HG03439 (cell line): ENCODE data around the gene TTLL12.
A peak's percentile ranks its signal among the peaks of the same experiment; 100 is the strongest.
"Not testable (repeated sequence)": the region's sequence is repeated elsewhere in the genome, so short reads cannot be mapped to it uniquely, and the experiment has no call there.

Experiments used
- ATAC-seq: cut with Tn5 transposase; IDR thresholded peaks from one replicate; pipeline ENCODE4 v1.9.1; 2021; ENCODE audit warnings: mild to moderate bottlenecking, moderate library complexity; ENCODE audit not compliant: unreplicated experiment

The TTLL12 gene

DNA sequence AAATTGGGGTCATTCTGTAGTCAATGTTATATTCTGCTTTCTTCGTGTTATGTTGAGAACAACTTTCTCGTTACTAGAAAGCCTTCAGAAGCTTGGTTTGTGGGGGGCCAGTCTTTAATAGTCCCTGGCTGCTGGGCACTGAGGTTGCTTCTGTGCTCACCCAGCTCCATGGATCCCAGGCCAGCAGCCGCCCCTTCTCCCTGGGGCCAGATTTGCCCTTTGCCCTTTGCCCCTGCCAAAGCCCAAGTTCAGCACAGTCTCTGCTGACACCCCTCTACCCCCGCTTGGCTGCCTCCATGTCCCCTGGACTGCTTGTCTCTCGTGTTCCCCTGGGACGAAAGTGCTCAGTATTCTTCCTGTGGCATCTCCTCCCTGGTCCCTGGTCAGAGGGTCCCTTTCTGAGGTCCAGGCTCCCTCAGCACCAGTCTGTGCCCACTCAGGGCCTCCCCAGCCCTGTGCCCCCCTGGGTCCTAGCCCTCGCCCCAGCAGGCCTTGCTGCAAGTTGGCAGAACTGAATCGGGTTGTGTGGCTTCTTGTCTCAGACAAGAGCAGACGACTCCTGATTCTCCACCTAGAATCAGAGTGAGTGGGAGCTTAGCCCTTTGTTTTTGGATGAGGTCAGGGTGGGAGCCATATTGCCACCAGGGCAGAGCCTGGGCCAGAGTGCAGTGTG, 28.9 kb downstream of the TTLL12 start:
- ATAC-seq = no peak

DNA sequence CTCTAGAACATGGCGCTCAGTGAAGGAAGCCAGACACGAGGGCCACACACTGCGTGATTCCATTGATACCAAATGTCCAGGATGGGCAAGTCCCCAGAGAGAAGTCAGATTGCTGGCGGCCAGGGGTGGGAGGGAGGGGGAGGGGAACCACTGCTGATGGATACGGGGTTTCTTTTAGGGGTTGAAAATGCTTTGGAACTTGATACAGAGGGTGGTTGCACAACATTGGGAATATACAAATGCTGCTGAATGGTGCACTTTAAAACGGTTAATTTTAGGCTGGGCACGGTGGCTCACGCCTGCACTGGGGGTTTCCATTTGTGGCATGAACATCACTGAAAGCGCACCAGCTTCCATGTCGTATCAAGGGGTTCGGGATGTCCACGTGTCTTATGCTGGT, 30.5 kb downstream of the TTLL12 start:
- ATAC-seq = no peak

DNA sequence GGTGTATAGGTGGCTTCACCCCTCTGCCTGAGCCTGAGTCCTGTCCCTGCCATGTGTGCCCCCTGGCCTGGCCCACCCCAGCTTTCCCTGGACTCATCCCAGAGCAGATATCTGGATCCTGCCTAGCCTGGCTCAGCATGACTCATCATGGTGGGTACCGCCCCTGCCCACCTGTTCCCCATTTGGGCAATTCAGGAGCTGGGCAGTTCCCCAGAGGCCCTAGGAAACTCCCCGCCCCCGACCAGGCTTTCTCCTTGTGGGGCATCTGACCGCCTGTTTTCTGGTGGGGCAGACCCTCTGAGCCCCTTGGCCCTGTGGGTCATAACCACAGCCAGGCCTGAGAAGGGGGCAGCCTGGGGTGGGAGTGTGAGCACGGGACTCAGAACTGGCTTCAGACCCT, 31.1 kb downstream of the TTLL12 start:
- no peak for ATAC-seq

DNA sequence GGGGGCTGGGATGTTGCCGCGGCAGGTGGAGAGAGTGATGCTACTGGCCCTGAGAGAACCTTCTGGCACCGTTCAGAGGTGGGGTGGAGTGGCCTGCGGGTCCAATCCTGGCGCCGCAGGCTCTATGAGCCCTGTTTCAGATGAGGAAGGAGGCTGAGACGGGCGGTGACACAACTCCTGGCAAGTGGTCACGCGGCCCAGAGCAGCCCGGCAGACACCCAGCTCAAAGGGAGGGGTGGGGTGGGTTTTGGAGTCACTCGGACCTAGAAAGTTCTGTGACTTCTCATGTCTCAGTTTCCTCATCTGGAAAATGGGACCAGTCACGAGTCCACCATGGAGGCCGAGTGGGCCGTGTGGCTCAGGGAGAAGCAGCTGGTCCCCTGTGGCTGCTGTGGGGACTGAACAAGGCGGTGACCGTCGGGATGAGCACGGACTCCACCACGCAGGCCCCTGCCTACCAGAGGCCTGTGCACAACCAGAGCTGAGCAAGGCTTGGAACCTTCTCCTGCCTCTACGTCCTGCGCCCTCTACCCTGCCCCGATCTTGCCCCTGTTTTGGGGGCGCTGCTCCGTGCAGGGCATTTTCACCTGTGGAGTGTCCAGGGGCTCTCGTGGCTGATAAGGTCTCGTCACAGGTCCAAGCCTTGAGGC, 31.9 kb downstream of the TTLL12 start:
- no peak for ATAC-seq

DNA sequence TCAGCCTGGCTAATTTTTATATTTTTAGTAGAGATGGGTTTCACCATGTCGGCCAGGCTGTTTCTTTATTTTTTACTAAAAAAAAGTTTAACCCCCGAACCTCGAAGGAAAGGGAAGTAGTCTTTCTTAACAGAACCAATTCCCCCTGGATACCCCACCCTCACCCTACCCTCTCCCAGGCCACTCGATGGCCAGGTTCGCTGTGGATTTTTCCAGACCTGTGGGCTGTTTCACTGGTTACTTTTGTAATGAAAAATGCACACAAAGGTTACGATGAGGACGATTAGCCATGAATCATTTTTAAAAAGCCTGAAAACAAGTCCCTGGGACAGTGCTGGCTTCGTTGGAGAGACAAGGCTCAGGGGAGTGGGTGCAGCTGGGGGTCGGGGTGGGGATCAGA, 33.0 kb downstream of the TTLL12 start:
- ATAC-seq = no peak

DNA sequence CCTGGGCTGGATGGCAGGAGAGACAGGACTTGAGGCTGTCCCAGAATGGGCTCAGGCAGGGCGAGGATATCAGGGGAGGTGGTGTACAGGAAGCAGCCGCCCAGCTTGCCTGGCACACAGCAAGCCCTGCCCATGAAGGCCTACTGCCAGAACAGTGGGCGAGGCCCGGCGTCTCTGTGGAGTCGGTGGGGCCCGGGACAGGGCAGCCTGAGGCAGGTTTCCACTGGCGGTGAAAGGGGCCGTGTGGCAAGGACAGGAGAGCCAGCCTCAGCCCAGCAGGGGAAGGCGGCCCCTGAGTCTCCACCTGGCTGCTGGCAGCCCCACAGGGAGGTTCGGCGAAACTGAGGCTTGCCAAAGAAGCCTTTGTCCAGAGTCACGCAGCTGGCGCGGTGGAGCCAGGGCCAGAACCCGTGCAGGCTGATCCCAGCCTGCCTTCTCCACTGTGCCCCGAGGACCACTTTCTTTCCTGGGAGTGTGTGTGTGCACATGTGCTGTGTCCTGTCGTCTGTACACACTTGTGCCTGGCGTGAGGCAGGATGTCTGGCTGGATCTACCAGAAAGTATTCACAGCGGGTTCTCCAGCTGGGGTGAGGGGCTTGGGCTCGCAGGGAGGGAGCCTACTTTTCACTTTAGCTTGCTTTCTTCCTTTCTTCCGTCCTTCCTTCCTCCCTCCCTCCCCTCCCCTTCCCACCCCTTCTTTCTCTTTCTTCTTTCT, 34.4 kb downstream of the TTLL12 start:
- ATAC-seq = no peak

DNA sequence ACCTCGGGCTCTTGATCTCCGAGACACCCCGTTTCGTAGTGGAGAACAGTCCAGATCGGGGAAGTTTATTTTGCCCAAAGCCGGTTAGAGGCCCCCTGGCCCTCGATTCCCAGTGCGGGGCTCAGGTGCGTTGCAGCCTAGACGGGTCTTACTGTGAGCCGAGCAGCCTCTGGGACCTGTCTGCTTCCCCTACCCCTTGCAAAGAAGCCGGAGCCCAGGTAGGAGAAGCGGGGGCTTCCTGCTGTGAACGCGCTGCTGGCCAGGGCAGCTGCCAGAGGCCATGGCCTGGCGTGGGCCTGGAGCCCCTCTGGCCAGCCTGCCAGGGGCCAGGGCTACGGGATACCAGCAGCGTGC, 35.0 kb downstream of the TTLL12 start:
- ATAC-seq = no peak

DNA sequence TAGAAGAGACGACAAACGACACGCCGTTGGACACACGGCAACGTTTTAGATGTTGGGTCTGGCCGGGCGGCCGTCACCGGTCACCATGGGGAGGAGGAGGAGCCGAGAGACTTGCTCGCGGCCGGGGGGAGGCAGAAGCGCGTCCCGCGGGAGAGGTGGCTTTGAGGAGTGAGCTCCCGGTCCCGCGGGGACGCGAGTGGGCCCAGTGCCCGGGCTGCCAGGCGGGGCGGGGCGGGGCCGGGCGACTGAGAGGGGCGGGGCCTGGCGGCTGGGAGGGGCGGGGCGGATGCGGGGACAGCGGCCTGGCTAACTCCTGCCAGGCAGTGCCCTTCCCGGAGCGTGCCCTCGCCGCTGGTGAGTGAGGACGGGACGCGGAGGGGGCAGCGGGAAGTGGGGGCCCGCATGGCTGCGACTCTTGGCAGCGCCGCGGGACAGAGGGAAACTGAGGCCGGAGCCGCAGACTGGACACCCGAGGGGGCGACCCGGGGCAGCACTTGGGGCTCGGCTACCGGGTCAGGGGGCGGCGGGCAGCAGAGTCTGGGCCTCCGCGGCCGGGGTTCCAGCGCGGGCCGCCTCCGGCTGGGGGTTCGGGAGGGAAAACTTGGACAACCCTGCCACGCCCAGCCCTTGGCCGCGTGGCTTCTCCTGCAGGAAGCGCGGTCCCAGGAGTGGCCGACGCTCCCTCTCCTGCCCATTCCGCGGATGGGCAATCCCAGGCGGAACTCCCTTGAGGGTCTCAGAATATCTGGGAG, 35.5 kb downstream of the TTLL12 start, which contains the start of gene TSPO:
TSS of gene TSPO (plus strand) at position 309 of the 752 bp plus-strand sequence. CDS start 7,680 bp downstream, outside the sequence.
- ATAC-seq = no peak

DNA sequence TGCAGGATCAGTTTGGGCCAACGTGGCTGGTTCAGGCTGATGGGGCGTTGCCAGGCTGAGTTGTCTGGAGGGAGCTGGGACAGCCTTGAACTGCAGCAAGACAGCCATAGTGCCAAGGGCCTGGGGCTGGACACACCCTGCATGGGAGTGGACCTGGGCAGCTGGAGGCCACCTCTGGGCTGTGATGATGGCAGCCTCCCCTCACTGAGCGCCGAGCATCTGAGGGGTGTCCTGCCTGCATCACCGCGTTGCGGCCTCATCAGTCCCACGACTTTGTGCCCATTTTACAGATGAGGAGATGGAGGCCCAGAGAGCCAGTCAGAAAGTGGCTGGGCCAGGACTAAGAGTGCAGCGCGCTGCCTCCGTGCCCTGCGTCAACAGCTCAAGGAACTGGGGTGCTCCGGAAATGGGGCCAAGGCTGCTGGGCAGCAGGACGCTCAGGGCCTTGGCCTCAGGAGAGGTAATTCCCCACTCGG, 36.2 kb downstream of the TTLL12 start:
- ATAC-seq = no peak

DNA sequence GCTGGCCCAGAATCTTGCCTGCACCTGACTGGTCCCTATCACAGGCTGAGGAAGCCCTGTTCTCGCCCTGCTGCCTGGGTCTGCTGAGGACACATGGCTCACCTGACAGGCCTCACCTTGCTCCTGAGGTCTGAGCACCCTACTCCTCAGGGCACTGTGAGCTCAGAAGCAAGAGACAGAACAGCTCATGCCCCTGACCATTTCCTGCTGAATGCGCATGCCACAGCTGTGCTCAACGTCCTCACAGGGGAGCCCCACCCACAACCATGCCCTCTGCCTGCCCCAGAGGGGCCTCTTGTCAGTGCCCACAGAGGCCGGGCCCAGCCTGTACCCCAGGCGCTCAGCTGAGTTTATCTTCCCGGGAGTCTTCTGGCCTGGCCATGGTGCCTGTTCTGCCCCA, 38.4 kb downstream of the TTLL12 start:
- ATAC-seq = no peak

DNA sequence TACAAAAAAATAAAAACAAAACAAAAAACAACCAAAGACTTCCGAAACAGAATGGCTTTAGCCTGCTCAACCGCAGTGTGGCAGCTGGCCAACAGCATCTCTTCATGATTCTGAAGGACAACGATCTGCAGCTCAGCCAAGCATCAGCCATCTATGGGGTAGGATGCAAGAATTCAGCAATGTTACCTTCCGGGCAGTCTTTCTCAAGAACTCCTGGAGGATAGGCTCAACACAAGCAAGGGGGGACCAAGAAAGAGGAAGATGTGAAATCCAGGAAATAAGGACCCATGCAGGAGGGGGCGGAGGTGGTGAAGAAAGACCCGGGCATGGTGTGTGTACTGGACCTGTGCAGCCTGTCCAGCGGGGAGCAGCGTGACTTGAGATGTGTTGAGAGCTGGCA, 39.1 kb downstream of the TTLL12 start:
- ATAC-seq = no peak

DNA sequence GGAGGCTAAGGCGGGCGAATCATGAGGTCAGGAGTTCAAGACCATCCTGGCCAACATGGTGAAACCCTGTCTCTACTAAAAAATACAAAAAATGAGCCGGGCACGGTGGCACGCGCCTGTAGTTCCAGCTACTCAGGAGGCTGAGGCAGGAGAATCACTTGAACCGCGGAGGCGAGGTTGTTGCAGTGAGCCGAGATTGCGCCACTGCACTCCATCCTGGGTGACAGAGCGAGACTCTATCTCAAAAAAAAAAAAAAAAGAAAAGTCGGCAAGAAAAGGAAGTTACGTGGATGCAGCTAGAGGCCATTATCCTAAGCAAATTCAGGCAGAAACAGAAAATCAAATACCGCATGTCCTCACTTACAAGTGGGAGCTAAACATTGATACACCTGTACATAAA, 40.6 kb downstream of the TTLL12 start:
- not testable (repeated sequence) for ATAC-seq

DNA sequence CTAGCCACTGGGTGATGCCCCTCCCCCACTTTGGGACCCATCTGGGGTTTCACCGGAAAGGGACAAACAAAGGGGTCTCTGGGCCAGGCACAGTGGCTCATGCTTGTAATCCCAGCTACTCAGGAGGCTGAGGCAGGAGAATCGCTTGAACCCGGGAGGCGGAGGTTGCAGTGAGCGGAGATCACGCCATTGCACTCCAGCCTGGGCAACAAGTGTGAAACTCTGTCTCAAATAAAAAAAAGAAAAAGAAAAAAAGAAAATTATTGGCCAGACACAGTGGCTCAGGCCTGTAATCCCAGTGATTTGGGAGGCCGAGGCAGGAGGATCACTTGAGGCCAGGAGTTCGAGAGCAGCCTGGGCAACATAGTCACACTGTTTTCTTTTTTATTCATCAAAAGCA, 41.6 kb downstream of the TTLL12 start:
- not testable (repeated sequence) for ATAC-seq

DNA sequence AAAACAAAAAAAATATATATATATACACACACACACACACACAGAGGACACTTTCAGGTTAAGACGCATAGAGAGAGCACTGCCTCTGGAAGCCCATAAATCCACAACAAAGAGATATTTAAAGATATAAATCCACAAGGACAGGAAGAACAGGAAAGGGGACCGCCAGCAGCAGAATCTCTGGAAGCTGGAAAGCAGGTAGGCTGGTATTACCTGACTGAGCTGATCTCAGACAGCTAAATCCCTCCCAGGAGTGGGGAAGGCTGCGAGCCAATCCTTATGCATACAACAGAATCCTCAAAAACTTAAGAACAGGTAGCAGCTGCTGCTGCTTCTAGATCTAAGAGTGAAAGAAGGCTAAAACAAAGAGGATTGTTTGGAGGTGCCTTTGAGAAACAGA, 42.0 kb downstream of the TTLL12 start:
- no peak for ATAC-seq

DNA sequence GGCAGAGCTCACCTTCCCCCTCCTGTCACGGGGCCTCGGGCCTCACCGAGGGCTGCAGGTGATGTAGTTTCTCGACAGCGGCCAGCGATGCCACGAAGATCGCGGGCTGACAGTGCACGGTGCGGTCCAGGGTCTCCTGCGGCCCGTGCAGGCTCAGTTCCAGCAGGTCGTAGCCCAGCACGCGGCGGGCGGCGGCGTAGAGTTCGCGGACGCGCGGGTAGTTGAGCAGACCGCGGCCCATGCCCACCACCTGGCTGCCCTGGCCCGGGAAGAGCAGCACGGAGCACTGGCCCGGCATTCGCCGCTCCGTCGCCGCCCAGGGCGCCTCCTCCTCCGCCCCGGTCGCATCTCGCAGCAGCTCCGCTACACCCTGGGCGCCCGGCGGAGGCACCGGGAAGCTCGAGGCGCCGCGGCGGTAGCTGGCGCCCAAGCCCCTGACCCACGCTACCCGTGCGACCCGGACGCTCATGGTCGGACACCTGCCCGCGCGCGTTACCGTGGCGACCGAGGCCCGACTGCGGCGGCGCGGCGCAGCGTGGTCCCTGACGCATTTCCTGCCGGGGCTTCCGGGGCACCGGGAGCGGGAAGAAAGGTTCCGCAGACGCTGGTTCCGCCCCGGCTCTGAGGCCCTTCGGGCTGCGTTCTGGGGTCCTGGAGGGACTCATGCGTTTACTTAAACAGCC, 43.9 kb downstream of the TTLL12 start, which contains the start of gene MCAT:
TSS of gene MCAT (minus strand) at position 519 of the 683 bp plus-strand sequence. CDS start at position 469, 50 bp downstream.
- ATAC-seq = peak; percentile 63

DNA sequence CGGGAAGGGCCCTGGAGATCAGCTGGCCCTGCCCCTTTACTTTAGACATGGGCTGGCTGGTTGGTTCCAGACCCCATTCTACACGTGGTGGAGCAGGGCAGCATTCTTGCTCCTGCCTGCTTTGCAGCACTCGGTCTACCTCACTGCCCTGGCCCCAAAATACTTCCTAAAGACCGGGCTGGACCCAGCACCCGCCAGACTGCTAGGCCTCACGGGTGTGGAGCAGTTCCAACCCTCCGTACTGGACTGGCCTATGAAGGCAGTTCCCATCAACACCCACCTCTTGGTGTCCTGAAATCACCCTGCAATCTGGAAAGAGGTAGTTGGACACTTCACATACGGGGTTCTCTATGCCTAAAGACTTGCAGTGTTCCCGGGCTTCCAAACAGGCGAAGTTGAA, 50.1 kb downstream of the TTLL12 start:
- ATAC-seq = no peak

DNA sequence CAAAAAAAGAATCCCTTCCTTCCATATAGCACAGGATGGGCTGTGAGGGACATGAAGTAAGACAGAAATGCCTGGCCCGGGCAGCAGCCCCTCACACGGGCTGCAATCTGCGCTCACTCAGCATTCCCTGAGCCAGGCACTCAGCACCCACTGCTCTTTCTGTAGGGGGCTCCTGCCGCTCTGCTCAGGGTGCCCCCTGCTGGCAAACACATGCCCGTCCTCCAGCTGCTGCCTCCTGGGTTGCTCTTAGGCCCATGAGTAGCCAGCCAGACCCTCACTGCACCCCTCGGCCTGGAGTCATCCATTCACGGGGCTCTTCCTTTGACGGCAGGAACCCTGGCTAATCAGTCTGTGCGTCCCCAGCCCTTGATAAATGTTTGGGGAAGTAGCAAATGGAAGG, 50.7 kb downstream of the TTLL12 start:
- ATAC-seq = no peak

DNA sequence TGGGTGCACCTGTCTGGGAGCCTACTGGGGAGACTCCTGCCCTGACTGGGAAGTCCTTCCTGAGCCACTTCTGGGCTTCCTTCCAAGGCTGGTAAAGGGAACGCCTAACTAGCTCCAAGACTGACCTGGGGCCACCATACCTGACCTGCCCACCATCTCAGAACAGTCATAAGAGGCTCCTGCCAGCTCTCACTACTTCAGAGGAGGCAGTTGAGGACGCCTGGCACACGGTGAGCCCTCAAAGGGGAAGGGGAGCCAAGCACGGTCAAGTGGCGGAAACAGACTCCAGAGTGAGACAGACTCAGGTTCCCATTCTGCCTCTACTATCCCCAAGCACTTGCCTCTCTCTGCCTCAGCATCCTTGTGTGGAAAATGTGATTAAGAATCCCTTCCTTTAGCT, 51.4 kb downstream of the TTLL12 start:
- ATAC-seq = no peak

DNA sequence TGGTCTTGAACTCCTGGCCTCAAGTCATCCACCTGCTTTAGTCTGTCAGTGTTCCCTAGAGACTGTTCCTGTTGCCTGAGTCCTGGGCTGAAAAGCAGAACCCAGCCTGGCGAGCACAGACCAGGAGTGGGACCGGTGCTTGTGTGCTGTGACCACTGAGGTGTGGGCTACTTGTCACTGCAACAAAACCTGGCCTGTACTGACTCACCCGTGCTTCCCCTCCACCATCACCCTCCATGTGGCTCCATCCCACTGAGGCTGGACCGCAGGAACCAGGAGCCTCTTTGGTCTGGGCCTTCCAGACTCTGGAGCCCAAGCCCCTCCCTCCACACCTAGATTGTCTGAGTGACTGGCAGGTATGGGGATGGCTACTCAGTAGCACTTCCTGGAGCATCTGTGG, 52.4 kb downstream of the TTLL12 start:
- ATAC-seq = no peak

DNA sequence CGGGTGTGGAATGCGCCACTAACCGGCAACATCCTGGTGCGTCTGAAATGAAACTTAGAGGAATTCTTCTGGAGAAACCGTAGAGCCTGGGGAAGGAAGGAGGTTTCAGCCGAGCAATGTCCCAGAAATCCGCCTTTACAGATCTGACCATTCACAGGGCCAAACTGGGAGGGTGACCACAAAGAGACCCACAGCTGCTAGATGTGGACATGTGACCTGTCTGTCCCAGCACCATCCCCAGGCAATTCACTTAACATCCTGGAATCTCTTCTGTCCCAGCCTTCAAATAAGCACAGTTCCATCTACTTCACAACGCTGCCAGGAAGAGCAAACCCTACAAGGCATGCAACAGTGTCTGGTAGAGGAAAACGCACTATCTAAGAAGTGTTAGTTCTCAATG, 53.5 kb downstream of the TTLL12 start:
- ATAC-seq = no peak
